Muscle layer of colon (tissue), 2 donors: ENCODE data around the gene RAD9A.
A peak's percentile ranks its signal among the peaks of the same experiment; 100 is the strongest.
"Not testable (repeated sequence)": the region's sequence is repeated elsewhere in the genome, so short reads cannot be mapped to it uniquely, and the experiment has no call there.

Experiments
- H3K27ac ChIP-seq: one replicate; pipeline ENCODE4 v1.7.0; 2013; ENCODE audit warnings: low read depth, mild to moderate bottlenecking, low read length, moderate library complexity
- H3K27me3 ChIP-seq, 2 donors: one replicate each; pipeline ENCODE4 v1.7.0; 2013; ENCODE audit warnings: low read length in 2 of 2, mild to moderate bottlenecking in 2 of 2; ENCODE audit not compliant: insufficient read depth in 2 of 2, control insufficient read depth in 1 of 2
- H3K36me3 ChIP-seq: one replicate; pipeline ENCODE4 v1.7.0; 2013; ENCODE audit warnings: mild to moderate bottlenecking, low read length; ENCODE audit not compliant: insufficient read depth
- H3K4me1 ChIP-seq: one replicate; pipeline ENCODE4 v1.7.0; 2013; ENCODE audit warnings: mild to moderate bottlenecking, low read length; ENCODE audit not compliant: insufficient read depth
- H3K4me3 ChIP-seq, 2 donors: one replicate each; pipeline ENCODE4 v1.7.0; 2013; ENCODE audit warnings: low read length in 2 of 2, low read depth in 1 of 2, mild to moderate bottlenecking in 1 of 2, moderate library complexity in 1 of 2
- H3K9ac ChIP-seq: one replicate; pipeline ENCODE4 v1.7.0; 2013; ENCODE audit warnings: low read length
- H3K9me3 ChIP-seq: one replicate; pipeline ENCODE4 v1.7.0; 2013; ENCODE audit warnings: mild to moderate bottlenecking, low read length
- donor health status: abdominal sarcoma.
- donor health status: Adenocarcinoma of cecum.

RAD9A gene

DNA sequence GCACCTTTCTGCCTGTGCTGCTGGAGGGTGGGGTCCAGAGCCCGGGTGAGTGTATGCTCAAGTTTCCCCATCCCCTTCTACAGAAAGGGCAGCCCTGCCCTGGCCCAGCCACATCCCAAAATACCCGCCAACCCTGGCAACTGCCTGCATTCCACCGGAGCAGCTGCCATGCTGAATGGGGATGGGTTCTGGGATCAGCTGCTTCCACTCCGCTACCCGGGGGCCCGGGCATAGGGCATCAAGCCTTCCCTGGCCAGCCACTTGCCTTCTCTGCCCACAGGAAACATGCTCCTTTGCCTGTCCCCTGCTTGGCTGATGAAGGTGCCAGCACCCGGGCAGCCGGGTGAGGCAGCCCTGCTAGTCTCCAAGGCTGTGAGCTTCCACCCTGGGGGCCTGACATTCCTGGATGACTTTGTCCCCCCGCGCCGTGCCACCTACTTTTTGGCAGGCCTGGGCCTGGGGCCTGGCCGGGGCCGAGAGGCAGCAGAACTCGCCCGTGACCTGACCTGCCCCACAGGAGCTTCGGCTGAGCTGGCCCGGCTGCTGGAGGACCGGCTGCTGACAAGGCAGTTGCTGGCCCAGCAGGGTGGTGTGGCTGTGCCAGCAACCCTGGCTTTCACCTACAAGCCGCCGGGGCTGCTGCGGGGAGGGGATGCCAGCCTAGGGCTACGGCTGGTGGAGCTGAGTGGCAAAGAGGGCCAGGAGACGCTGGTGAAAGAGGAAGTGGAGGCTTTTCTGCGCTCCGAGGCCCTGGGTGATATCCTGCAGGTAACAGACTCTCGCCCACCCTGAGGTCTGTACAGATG is 26.9 kb downstream of the RAD9A start:
- no peak overlapping the region for H3K27ac ChIP-seq
- no peaks in the 10 kb centered on the region for H3K36me3 ChIP-seq
- H3K4me1 ChIP-seq = peaks cover 13% of the 10 kb centered on the region
- H3K27me3 ChIP-seq = peaks cover 4 to 8% of the 10 kb centered on the region in 2 donors
- H3K9me3 ChIP-seq = no peaks in the 10 kb centered on the region
- no peak overlapping the region for H3K9ac ChIP-seq
- H3K4me3 ChIP-seq = no peak overlapping the region

DNA sequence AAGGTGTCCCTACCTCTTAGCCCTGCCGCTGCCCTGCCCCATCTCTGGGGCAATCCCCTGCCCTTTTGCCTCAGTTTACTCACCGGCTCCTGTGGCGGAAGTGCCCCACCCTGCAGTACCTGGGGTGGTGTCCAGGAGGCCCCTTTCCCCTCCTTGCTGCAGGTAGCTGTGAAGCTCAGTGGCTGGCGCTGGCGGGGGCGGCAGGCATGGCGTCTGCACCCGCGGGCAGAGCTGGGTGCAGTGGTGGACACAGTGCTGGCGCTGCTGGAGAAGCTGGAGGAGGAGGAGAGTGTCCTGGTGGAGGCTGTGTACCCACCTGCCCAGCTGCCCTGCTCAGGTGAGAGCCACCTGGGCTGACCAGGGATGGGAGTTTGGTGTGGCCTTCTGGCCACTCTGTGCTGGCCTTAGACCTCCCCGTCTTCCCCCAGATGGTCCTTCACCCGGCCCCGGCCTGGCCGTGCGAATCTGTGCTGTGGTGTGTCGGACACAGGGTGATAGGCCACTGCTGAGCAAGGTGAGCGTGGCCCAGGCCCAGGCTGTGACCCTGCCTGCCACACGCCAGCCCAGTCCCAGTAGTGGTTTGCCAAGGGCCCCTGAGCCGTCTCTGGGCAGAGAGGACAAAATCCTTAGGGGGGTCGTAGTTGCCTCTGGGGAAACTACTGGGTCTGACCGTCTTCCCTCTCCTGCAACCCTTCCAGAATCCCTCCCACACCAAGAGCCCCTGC is 27.7 kb downstream of the RAD9A start:
- no peaks in the 10 kb centered on the region for H3K36me3 ChIP-seq
- peaks cover 4 to 6% of the 10 kb centered on the region in 2 donors for H3K27me3 ChIP-seq
- no peak overlapping the region for H3K4me3 ChIP-seq
- H3K4me1 ChIP-seq = peaks cover 13% of the 10 kb centered on the region
- H3K27ac ChIP-seq = no peak overlapping the region
- H3K9ac ChIP-seq = no peak overlapping the region
- H3K9me3 ChIP-seq = no peaks in the 10 kb centered on the region

DNA sequence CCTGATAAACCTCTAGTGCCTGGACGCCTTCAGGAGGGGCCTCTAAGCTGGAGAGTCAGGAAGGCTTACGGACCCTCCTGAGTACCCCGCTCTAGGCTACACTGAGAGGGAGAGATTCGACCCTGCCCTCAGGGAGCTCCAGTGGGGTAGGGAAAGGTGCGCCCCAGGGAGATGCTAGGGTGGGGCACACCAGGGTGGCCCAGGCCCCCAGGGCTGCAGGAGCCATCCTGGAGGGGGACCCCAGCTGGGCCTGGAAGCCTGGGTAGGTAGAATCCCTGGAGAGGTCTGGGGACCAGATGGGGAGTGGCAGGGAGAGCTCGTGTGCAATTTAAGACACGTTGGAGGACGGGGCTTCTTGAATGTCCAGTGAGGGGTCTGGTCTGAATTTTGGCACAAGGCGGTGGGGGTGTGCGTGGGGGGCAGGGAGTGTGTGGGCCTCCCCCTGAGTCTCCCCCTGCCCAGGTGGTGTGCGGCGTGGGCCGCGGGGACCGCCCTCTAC is 28.4 kb downstream of the RAD9A start:
- Histone ChIP-seq H3K4me3 (peak overlapping the region; percentile 41 to 57), H3K9me3 (no peaks in the 10 kb centered on the region), H3K4me1 (peaks cover 13% of the 10 kb centered on the region), H3K27me3 (peaks cover under 1% of the 10 kb centered on the region in 2 donors), H3K9ac (no peak overlapping the region), H3K36me3 (no peaks in the 10 kb centered on the region), H3K27ac (peak overlapping the region; percentile 35)

DNA sequence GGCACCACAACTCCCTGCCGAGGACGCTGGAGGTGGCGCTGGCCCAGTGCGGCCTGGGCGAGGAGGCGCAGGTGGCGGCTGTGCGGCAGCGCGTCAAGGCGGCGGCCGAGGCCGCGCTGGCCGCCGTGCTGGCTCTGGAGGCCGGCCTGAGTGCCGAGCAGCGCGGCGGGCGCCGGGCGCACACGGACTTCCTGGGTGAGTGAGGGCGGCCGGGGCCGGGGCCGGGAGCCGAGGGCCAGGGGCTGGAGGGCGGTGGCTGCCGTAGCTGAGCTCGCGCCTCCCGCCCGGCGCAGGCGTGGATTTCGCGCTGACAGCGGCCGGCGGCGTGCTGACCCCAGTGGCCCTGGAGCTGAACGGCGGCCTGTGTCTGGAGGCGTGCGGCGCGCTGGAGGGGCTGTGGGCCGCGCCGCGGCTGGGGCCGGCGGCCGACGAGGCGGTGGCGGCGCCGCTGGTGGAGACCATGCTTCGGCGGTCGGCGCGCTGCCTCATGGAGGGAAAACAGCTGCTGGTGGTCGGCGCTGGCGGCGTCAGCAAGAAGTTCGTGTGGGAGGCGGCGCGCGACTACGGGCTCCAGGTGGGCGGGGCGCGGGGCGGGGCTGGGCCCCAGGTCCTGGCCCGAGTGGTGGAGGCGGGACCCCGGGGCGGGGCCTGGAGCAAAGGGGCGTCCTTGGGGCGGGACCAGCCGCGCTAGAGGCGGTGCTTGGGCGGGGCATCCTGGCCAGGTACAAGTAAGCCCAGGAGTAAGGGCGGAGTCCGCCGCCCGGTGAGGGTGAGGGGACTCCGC is 29.1 kb downstream of the RAD9A start:
- Histone ChIP-seq H3K4me1 (peaks cover 13% of the 10 kb centered on the region), H3K36me3 (no peaks in the 10 kb centered on the region), H3K9ac (no peak overlapping the region), H3K27ac (peak overlapping the region; percentile 86), H3K27me3 (no peaks in the 10 kb centered on the region), H3K4me3 (peak overlapping the region; percentile 41 to 57), H3K9me3 (no peaks in the 10 kb centered on the region)

DNA sequence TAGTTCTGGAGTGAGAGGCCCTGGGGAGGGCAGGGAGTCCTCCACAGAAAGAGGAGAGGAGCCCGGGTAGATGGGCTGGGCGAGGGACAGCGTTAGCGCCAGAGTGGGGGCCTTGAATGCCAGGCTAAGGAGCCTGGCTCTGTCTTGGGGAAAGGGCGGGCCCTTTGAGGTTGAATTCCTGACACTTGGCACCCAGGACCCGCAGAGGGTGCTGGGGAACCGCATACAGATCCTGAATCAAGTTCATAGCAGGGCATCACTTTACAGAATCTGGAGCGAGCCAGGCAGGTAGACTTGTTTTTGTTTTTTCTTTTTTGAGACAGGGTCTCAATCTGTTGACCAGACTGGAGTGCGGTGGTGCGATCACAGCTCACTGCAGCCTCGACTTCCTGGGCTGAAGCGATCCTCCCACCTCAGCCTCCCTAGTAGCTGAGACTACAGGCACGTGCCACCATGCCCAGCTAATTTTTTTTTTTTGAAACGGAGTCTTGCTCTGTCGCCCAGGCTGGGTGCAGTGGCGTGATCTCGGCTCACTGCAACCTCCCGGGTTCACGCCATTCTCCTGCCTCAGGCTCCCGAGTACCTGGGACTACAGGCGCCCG is 29.7 kb downstream of the RAD9A start:
- no peaks in the 10 kb centered on the region for H3K36me3 ChIP-seq
- H3K27ac ChIP-seq = peak overlapping the region; percentile 86
- H3K4me1 ChIP-seq = peaks cover 10% of the 10 kb centered on the region
- H3K27me3 ChIP-seq = no peaks in the 10 kb centered on the region
- peak overlapping the region in 1 of 2 donors; percentile 41 for H3K4me3 ChIP-seq
- H3K9me3 ChIP-seq = no peaks in the 10 kb centered on the region
- no peak overlapping the region for H3K9ac ChIP-seq

DNA sequence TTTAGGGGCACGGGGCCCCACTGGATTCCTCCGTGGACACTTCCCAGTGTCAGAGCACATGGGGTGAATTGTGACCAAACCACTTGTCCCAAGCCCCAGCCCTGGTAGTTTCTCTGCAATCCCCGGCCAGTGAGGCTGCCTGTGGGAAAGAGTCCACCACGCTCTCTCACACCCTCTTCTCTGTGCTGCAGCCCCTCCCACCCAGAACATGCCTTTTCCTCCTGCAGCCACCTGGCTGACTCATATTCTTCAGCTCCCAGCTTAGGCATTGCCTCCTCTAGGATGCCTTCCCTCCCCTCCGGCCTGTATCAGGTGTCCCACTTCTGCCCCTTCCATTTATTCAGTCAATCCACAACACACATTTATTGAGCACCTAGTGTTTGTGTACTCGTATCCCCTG is 31.1 kb downstream of the RAD9A start:
- Histone ChIP-seq H3K4me3 (no peak overlapping the region), H3K9ac (no peak overlapping the region), H3K4me1 (peaks cover 14% of the 10 kb centered on the region), H3K27ac (no peak overlapping the region), H3K36me3 (no peaks in the 10 kb centered on the region), H3K9me3 (no peaks in the 10 kb centered on the region), H3K27me3 (no peaks in the 10 kb centered on the region)

DNA sequence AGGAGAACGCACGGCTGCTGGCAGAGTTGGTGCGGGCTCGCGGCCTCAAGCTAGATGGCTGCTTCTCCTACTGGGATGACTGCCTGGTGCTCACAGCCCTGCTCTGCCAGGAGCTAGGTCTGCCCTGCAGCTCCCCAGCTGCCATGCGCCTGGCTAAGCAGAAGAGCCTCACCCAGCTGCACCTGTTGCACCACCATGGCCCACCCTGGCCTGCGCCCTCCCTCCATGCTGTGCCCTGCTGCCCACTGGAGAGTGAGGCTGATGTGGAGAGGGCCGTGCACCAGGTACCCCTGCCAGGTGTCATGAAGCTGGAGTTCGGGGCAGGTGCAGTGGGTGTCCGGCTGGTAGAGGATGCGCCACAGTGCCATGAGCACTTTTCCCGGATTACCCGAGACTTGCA is 31.7 kb downstream of the RAD9A start:
- H3K27ac ChIP-seq = no peak overlapping the region
- H3K9ac ChIP-seq = no peak overlapping the region
- no peaks in the 10 kb centered on the region for H3K36me3 ChIP-seq
- H3K4me3 ChIP-seq = no peak overlapping the region
- no peaks in the 10 kb centered on the region for H3K27me3 ChIP-seq
- H3K9me3 ChIP-seq = no peaks in the 10 kb centered on the region
- H3K4me1 ChIP-seq = peaks cover 14% of the 10 kb centered on the region

DNA sequence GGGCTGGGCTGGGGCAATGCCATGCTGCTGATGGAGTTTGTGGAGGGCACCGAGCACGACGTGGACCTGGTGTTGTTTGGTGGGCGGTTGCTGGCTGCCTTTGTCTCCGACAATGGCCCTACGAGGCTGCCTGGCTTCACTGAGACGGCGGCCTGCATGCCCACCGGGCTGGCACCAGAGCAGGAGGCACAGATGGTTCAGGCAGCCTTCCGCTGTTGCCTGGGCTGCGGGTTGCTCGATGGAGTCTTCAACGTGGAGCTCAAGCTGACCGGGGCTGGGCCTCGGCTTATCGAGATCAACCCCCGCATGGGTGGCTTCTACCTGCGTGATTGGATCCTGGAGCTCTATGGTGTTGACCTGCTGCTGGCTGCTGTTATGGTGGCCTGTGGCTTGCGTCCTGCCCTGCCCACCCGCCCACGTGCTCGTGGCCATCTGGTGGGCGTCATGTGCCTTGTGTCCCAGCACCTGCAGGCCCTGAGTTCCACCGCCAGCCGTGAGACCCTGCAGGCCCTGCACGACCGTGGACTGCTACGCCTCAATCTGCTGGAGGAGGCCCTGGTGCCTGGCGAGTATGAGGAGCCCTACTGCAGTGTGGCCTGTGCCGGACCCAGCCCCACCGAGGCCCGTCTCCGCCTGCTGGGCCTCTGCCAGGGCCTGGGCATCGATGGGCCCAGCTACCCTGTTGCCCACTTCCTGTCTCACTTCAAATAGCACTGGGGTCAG is 32.3 kb downstream of the RAD9A start:
- H3K9ac ChIP-seq = no peak overlapping the region
- no peaks in the 10 kb centered on the region for H3K36me3 ChIP-seq
- peaks cover 19% of the 10 kb centered on the region for H3K4me1 ChIP-seq
- no peak overlapping the region for H3K27ac ChIP-seq
- no peaks in the 10 kb centered on the region for H3K9me3 ChIP-seq
- H3K27me3 ChIP-seq = no peaks in the 10 kb centered on the region
- H3K4me3 ChIP-seq = no peak overlapping the region

DNA sequence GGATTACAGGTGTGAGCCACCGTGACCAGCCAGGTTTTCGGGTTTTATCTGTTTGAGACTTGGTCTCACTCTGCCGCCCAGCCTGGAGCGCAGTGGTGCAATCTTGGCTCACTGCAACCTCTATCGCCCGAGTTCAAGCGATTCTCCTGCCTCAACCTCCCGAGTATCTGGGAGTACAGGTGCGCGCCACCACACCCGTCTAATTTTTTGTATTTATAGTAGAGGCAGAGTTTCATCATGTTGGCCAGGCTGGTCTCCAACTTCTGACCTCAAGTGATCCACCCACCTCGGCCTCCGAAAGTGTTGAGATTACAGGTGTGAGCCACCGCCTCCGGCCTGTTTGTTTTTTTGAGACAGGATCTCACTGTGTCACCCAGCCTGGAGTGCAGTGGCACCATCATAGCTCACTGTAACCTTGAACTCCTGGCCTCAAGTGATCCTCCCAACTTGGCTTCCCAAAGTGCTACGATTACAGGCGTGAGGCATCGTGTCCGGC is 35.6 kb downstream of the RAD9A start:
- not testable (repeated sequence) for H3K27me3 ChIP-seq, H3K9me3 ChIP-seq
- Histone ChIP-seq H3K9ac (peak overlapping the region; percentile 98), H3K36me3 (peaks cover 23% of the 10 kb centered on the region), H3K27ac (peak overlapping the region; percentile 79), H3K4me1 (peaks cover 17% of the 10 kb centered on the region), H3K4me3 (peak overlapping the region in 1 of 2 donors; percentile 92)
